ENCODE data around the gene RAB11A. TPM values are rescaled to one million over a fixed set of nuclear protein-coding genes. Genes with fewer than 3 reads are reported as not detected.
A peak's percentile ranks its signal among the peaks of the same experiment; 100 is the strongest.

RAB11A gene
- total RNA-seq, 1 donor from 2014 or later = 54.2 TPM

GRCh38 chr15:65914981-65915925, 46.0 kb downstream of the RAB11A start:
- DNase-seq (ENCODE audit: low spot score) (no peak), ATAC-seq (no peak)

DNA sequence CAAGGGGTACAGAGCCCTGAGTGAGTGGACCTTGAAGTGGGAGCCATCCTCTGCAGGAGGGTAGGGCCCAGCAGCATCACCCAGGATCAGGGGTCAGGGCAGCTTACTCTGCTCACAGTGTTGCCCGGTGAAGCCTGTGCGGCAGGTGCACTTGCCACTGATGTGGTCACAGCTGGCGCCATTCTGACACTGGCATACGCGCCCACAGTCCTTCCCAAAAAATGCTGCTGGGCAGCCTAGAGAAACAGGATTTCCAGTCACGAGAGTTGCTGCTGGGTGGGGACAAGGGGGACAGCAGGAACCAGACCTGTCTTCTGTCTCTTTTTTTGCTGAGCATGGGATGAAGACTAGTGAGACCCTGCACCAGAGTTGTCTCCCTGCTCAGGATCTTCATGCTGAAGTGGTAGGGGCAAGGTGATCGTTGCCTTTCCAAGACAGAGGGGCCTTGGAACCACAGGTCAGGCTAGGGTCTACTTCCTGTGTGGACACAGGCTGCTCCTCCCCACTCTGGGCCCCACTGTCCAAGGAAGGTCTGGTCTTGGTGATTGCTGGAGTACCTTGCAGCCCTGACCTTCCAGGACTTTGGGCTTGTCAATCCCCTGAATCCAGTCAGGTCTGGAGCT, 46.9 kb downstream of the RAB11A start:
- DNase-seq (ENCODE audit: low spot score) (no peak), ATAC-seq (peak; percentile 8)

DNA sequence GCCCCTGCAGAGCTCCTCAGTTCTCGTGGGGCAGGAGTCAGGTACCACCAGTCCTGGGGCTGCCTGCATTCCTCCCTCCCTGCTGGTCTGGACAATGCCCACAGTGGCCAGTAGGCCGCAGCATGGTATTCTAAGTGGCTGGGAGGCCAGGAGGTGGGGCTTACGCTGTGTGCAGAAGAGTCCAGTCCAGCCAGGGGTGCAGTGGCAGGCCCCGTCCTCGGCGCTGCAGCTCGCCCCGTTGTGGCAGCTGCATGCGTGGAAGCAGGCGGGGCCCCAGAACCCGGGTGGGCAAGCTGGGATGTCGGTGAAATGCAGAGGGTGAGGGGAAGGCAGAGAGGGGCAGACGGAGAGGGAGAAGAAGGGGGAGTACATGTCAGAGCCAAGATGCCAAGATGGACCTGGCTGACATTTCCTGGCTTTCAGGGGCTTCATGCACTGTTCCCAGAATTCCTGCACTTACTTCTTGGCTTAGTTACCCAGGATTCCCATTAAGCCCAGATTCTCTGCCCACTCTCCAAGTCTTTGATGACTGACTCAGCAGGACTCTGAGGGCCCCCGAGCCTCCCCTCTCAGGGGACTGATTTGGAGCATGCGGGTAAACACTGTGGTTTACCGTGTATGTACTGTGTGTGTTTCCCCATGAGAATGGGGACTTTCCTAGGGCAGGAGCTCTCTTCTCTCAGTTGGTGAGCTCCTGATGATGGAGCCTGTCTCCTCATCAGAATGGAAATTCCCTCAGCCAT, 47.5 kb downstream of the RAB11A start:
- DNase-seq (ENCODE audit: low spot score) (no peak), ATAC-seq (peak; percentile 90)

GRCh38 chr15:65917407-65917756, 48.1 kb downstream of the RAB11A start:
- ATAC-seq = no peak
- no peak for DNase-seq (ENCODE audit: low spot score)

GRCh38 chr15:65917936-65918335, 48.6 kb downstream of the RAB11A start:
- no peak for ATAC-seq
- DNase-seq (ENCODE audit: low spot score) = no peak

DNA sequence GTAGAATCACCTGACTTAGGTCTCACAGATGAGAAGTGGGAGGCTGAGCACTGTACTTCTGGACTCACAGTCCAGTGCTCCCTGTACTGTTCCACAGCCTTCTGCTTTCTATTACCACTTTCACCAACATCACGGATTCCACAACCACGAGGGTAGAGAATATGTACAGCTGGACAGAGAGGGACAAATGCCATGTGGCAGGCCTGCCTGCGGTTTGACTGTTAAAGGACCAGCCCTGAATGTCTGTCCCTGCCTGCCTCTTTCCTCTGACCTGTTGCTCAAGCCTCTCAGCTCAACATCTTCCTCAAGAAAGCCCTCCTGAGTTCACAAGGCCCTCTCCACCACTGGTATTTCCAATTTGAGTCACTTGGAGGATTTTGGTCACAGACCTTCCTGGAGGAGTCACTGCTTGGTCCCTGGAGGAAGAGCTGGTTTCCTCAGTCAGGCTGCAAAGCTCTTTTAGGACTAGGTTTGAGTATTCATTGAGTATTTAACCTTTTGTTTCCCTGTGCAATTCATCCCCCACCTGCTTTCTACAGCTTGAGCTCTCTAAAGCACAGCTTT, 49.1 kb downstream of the RAB11A start:
- ATAC-seq (no peak), DNase-seq (ENCODE audit: low spot score) (no peak)

- DNase-seq (ENCODE audit: low spot score) (no peak), ATAC-seq (no peak)
These were observed 49.7 kb downstream of the RAB11A start for GRCh38 chr15:65918945-65919344.

DNA sequence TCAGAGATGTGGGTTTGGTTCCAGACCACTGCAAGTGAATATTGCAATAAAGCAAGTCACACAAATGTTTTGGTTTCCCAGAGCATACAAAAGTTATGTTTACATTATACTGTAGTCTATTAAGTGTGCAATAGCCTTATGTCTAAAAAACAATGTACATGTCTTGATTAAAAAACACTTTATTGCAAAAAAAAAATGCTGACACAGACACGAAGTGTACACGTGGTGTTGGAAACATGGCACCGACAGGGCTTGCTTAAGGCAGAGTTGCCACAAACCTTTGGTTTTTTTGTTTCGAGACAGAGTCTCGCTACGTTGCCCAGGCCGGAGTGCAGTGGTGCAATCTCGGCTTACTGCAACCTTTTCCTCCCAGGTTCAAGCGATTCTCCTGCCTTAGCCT, 50.1 kb downstream of the RAB11A start:
- DNase-seq (ENCODE audit: low spot score) (no peak), ATAC-seq (no peak)

GRCh38 chr15:65920121-65920520, 50.8 kb downstream of the RAB11A start:
- no peak for ATAC-seq
- no peak for DNase-seq (ENCODE audit: low spot score)

DNA sequence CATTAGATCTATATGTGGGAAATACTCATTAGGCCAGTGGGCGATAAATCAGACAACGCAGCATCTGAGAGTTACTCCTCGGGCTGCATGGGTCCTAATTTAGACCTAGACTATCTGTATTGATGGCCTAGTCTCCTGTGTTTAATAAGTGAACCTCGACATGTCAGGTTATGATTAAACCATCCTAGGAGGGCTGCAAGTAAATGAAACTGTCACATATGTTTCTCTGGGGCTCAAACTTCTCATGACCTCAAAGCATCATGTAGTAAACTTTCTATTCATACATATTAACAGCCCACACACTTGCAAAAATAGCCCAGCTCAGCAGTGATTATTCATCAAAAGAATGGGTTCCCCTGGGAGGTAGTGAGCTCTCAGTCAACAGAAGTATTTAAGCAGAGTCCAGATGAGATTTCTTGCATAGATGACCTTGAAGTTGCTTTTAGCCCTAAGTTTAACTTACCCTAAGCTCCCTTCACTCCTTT, 51.6 kb downstream of the RAB11A start:
- ATAC-seq = no peak

DNA sequence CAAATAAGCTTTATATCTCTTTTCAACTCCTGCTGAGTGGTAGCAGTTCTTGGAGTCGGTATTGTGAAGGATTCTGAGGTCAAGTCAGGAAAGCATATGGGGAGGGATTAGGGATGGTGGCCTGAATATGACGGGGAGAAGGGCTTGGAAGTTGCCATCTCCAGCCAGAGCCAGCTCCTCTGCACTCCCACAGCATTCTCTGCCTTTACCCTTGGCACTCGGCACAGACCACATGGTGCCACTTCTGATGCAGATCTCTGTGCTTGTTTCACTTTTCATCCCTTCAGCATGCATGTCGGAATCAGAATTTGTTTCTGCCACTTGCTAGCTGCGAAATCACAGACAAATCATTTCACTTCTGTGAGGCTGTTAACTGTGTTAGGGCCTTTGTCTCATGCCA, 52.5 kb downstream of the RAB11A start:
- ATAC-seq (no peak), DNase-seq (ENCODE audit: low spot score) (no peak)

More for the DNA sequence above, 51.6 kb downstream of the RAB11A start:
- no peak for DNase-seq (ENCODE audit: low spot score)

DNA sequence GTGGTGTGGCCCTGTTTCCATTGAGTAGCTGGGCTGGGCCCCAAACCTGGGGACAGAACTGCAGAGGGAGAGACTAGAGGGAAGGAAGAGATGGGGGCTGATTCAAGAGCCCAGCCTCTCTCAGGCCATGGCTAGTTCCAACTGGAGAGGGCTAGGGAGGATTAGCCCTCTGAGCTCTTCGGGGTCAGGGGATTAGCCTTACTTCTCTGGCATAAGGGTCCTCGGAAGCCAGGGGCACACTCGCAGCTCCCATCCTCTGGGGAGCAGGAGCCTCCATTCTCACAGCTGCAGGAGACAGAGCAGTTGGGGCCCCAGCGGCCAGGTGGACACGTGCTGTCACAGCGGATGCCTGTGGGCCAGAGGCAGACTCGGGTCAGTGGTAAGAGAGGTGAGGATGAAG, 53.3 kb downstream of the RAB11A start:
- DNase-seq (ENCODE audit: low spot score) = no peak
- ATAC-seq = no peak

DNA sequence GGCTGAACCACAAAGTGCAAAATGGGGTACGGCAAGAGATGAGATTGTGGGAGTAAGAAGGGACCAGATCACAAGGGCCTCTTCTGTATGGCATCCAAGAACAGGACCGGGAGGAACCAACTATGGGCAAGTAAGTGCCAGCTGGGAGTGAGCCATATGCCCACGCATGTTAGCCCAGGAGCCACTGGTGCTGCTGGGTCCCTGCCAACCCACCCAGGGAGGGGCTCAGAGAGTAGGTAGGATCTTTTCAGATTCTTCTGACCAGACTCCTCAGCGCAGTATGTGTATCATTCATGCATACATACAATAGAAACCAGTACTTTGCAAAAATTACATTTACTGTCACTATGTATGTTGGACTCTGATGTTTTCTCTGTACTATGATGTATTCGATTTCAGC, 54.0 kb downstream of the RAB11A start:
- no peak for ATAC-seq
- no peak for DNase-seq (ENCODE audit: low spot score)

GRCh38 chr15:65924004-65924403, 54.7 kb downstream of the RAB11A start:
- no peak for DNase-seq (ENCODE audit: low spot score)
- no peak for ATAC-seq

- DNase-seq (ENCODE audit: low spot score) = no peak
- no peak for ATAC-seq
These were observed 56.0 kb downstream of the RAB11A start for GRCh38 chr15:65925338-65925737.

GRCh38 chr15:65926459-65926858, 57.2 kb downstream of the RAB11A start:
- ATAC-seq = no peak
- DNase-seq (ENCODE audit: low spot score) = no peak

DNA sequence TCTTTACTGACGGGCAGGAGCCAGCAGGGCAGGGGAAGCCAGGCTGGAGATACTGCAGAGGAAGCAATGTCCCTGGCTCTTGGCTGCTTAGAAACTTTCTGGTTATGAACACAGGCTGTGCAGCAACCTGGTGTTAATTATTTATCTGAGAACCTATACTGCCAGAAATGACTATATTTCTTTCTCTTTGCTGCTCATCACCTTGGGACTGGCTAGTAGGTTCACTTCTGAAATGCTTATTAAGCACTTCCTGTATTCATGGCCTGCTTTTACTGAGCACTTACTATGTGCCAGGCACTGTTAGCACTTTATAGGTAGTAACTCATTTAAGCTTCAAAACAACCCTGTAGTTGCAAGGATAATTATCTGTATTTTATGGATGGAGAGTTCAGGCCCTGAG, 57.6 kb downstream of the RAB11A start:
- no peak for ATAC-seq
- DNase-seq (ENCODE audit: low spot score) = no peak

- ATAC-seq (no peak), DNase-seq (ENCODE audit: low spot score) (no peak)
These were observed 58.3 kb downstream of the RAB11A start for GRCh38 chr15:65927545-65927944.

GRCh38 chr15:65929573-65929972, 60.3 kb downstream of the RAB11A start:
- no peak for ATAC-seq
- DNase-seq (ENCODE audit: low spot score) = no peak

DNA sequence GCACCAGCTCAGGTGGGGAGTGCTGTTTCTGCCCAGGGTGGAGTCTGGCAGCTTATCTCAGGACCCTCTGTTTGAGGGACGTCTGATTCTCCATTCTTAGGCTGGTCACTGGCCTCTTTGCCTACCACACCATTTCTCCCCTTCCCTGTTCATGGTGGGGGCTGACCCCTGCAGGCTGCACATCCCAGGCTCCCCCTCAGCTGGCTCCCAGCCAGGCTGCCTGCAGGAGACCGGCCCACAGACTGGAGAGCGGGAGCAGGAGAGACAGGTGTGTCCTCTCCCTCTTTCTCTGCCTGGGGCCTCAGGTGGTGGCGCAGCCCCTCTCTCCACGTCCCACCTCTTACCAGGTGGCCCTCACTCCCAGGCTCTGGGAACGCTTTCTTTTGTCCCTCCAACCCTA, 60.8 kb downstream of the RAB11A start:
- no peak for ATAC-seq
- no peak for DNase-seq (ENCODE audit: low spot score)

DNA sequence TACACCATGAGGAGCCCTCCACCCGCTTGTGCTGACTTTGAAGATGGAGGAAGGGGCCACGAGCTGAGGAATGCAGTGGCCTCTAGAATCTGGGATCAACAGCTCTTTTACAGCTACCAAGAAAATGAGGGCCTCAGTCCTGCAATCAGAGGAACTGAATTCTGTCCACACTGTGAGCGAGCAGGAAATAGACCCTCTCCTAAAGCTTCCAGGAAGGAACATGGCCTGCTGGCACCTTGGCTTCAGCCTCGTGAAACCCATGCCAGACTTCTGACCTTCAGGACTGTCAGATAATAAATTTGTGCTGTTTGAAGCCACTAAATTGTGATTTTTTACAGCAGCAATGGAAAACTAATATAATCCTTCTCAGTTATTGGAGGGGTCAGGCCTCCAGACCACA, 61.9 kb downstream of the RAB11A start:
- ATAC-seq = no peak
- no peak for DNase-seq (ENCODE audit: low spot score)
